SK-N-MC (cell line): ENCODE results near the gene MARF1.

Experiments
- DNase-seq: peaks from one replicate; pipeline ENCODE4 v3.0.0-alpha.2; 2011; ENCODE audit warnings: low read depth, low spot score
- H3K27ac ChIP-seq: fragments of 200-600 bp; sonication (generic); 2 replicates; pipeline ENCODE4 v1.5.1; 2016; ENCODE audit warnings: mixed run types
- H3K36me3 ChIP-seq: fragments of 200-600 bp; sonication (generic); 2 replicates; pipeline ENCODE4 v1.6.1; 2017; ENCODE audit warnings: antibody characterized with exemption, low read length, mixed read lengths; ENCODE audit not compliant: insufficient read depth
- H3K4me3 ChIP-seq: fragments of 200-600 bp; sonication (generic); 2 replicates; pipeline ENCODE4 v1.5.1; 2016
- H3K9ac ChIP-seq: fragments of 200-600 bp; sonication (generic); 2 replicates; pipeline ENCODE4 v1.8.0; 2017; ENCODE audit warnings: mixed run types, mixed read lengths; ENCODE audit not compliant: insufficient read length
- H3K9me3 ChIP-seq: fragments of 200-600 bp; sonication (generic); 2 replicates; pipeline ENCODE4 v1.6.1; 2017; ENCODE audit warnings: low read depth, mild to moderate bottlenecking, antibody characterized with exemption, low read length, moderate library complexity, mixed read lengths
- EZH2 ChIP-seq: fragments of 200-600 bp; sonication (generic); IDR thresholded peaks from one replicate; pipeline ENCODE4 v1.6.1; 2017; ENCODE audit warnings: antibody characterized with exemption
- FOXP2 ChIP-seq: optimal IDR thresholded peaks from 2 replicates; pipeline ENCODE3; 2011; ENCODE audit warnings: mild to moderate bottlenecking, moderate library complexity; ENCODE audit not compliant: insufficient read depth; ENCODE audit errors: extremely low read length, control extremely low read depth
- POLR2AphosphoS5 ChIP-seq: IDR thresholded peaks from 2 replicates; pipeline ENCODE4 v1.6.1; 2012; ENCODE audit warnings: mild to moderate bottlenecking, low read depth, low read length, borderline replicate concordance

Gene MARF1

DNA sequence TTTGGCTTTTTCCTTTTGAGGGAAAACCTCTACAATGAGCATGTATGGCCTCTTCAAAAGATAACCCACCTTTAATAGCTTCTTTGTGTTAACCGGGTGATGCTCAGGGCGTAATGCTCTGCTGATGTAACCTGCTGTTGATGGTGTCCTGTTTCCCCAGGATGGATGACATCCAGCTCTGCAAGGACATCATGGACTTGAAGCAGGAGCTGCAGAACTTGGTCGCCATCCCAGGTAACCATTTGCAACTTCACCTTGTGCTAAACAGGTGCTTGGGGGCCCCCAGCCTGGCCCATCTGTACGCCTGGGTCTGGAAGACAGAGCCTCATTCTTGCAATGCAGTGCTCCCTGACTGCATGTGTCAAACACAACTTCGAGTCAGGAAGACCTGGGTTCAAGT is 75.1 kb downstream of the MARF1 start:
- Histone ChIP-seq H3K9ac (no peak overlapping the region), H3K36me3 (no peaks in the 10 kb centered on the region), H3K9me3 (no peaks in the 10 kb centered on the region), H3K27ac (no peak overlapping the region), H3K4me3 (no peak overlapping the region)
- no peak for DNase-seq
- TF ChIP-seq EZH2 (no peak), POLR2AphosphoS5 (no peak), FOXP2 (no peak)

DNA sequence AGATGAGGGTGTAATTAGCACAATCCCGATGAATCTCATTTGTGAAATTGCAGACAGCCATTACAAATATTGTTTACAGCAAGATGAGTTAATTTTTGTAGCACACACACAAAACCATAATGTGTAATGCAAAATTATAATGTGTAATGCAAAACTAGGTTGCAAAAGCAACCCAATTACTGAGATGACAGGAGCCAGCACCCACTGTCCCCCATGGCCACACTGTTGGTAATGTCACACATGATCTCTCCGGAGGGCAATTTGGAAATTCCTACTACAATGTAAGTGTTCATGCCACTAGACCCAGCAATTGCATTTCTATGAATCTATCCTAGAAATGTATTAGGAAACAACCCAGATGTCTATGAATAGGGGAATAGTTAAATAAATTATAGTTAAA is 76.9 kb downstream of the MARF1 start:
- no peak for DNase-seq

DNA sequence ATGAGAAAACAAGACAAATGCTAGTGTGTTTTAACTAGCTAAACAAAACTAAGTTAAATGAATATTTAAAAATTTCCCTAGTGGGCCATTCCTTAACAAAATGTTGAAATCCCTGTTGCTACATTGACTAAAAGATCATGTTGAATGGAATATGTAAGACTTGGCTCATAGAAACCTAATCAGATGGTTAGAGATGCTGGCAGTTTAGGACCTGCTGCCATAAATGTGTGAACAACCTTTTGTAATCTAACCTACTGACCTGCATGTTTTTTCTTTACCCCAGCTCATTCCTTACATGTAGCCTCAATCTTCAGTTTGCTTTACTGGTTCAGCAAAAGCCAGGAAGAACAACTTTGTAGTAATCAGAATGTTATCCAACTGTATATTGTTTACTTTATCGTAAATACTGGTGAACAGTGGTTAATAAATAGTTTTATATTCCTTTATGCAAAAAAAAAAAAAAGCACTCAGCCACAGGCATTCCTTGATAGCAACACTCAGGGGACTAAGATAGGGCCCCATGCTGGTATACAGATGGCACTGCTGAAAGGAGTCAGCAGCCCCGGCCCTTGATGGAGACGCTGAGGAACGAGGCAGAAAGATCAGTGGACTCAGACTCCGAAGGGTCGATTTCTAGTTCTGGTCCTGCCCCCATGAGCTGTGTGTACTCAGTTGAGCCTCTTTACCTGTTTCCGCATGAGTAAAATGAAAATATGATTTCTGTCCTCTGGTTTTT is 78.2 kb downstream of the MARF1 start:
- Histone ChIP-seq H3K4me3 (no peak overlapping the region), H3K9ac (no peak overlapping the region), H3K9me3 (no peaks in the 10 kb centered on the region), H3K27ac (no peak overlapping the region), H3K36me3 (no peaks in the 10 kb centered on the region)
- TF ChIP-seq FOXP2 (no peak), EZH2 (no peak), POLR2AphosphoS5 (no peak)
- DNase-seq, result no peak

More for the DNA sequence above, 76.9 kb downstream of the MARF1 start:
- H3K9me3 ChIP-seq, result no peaks in the 10 kb centered on the region
- TF ChIP-seq POLR2AphosphoS5 (no peak), FOXP2 (no peak), EZH2 (no peak)
- no peak overlapping the region for H3K9ac ChIP-seq
- no peaks in the 10 kb centered on the region for H3K36me3 ChIP-seq
- H3K4me3 ChIP-seq, result no peak overlapping the region
- no peak overlapping the region for H3K27ac ChIP-seq

DNA sequence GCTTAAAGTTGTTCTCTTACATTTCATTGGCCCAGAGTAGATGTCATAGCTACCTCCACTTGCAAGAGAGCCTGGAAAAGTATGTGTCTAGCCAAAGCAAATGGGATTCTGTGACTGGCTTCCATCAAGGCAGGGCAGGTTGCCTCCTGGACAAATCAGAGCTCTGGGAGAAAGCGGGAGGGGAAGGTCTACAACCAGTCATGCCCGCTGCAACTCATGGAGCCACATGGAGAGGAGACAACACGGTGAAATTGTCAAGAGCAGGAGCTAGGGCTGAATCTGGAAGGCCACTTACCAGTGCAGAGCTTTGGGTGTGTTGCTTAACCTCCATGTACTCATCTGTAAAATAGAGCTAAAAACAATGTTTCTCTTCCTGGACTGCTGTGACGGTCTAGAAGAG is 83.8 kb downstream of the MARF1 start:
- DNase-seq, result no peak
- Histone ChIP-seq H3K36me3 (no peaks in the 10 kb centered on the region), H3K4me3 (no peak overlapping the region), H3K9me3 (no peaks in the 10 kb centered on the region), H3K9ac (no peak overlapping the region), H3K27ac (no peak overlapping the region)
- no peak for TF ChIP-seq FOXP2
- TF ChIP-seq POLR2AphosphoS5, result no peak
- TF ChIP-seq EZH2, result no peak

DNA sequence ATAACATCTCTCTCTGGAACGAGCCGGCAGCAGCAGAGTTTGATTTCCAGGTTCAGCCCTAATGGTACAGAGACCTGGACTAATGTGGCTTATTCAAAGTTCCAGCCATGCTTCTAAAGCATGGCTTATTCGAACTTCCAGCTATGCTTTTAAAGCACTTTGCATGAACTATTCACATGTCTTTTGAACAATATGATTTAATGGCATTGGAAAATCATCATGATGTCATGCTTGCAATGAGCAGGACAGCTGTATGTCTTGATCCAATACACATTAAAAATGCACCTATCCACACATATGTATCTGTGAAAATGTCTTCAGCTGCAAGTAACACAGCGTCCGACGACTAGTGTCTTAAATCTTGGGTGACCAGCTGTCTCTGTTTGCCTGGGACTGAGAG is 85.7 kb downstream of the MARF1 start:
- Histone ChIP-seq H3K36me3 (no peaks in the 10 kb centered on the region), H3K9ac (no peak overlapping the region), H3K27ac (no peak overlapping the region), H3K9me3 (no peaks in the 10 kb centered on the region), H3K4me3 (no peak overlapping the region)
- TF ChIP-seq EZH2, result no peak
- no peak for TF ChIP-seq FOXP2
- TF ChIP-seq POLR2AphosphoS5, result no peak
- DNase-seq, result no peak

DNA sequence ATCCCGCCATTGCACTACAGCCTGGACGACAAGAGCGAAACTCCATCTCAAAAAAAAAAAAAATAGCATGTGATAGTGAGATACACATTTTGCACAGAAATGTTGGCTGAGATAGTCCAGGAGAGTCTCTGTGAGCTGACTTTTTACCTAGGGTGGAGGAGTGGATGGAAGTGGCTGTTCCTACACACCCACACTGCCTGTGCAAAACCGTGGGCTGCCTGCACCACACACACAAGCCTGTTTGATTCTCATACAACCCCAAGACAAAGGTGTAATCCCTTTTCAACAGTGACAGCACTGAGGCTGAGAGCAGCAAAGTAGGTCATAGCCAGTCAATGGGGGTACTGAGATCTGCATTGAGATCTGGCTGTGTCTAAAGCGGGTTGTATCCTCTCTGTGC is 86.8 kb downstream of the MARF1 start:
- no peak overlapping the region for H3K27ac ChIP-seq
- no peak for DNase-seq
- H3K9ac ChIP-seq, result no peak overlapping the region
- no peak for TF ChIP-seq FOXP2
- TF ChIP-seq POLR2AphosphoS5, result no peak
- TF ChIP-seq EZH2, result no peak
- H3K36me3 ChIP-seq, result no peaks in the 10 kb centered on the region
- H3K9me3 ChIP-seq, result no peaks in the 10 kb centered on the region
- no peak overlapping the region for H3K4me3 ChIP-seq

DNA sequence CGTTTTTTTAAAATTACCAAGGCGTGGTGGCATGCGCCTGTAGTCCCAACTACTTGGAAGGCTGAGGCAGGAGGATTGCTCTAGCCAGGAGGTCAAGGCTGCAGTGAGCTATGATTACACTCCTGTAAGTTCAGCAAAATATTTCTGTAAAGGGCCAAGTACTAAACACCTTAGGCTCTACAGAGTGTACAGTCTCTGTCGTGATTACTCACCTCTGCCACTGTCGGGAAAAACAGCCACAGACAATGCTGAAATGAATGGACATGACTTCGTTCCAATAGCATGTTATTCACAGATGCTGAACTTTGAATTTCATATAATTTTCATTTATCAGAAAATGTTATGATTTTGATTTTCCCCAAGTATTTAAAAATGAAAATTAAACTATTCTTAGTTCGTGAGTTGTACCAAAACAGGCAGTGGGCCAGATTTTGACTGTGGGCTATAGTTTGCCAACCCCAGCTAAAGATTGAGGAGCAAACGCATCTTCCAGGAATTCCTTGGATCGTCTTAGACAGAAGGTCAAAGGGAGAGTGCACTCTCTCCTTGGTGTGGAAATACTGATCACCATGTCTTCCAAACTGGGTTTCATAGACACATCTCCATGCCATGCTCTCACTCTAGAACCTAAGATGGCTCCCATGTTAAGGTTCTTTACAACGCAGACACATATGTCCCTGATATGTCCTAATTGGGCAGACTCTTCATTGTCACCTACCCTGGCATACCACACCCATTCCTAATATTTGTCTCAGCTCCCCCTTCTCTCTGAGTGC is 89.5 kb downstream of the MARF1 start:
- H3K9me3 ChIP-seq, result no peaks in the 10 kb centered on the region
- no peaks in the 10 kb centered on the region for H3K36me3 ChIP-seq
- no peak overlapping the region for H3K4me3 ChIP-seq
- no peak overlapping the region for H3K9ac ChIP-seq
- DNase-seq, result no peak
- TF ChIP-seq EZH2 (no peak), FOXP2 (no peak), POLR2AphosphoS5 (no peak)
- H3K27ac ChIP-seq, result no peak overlapping the region

DNA sequence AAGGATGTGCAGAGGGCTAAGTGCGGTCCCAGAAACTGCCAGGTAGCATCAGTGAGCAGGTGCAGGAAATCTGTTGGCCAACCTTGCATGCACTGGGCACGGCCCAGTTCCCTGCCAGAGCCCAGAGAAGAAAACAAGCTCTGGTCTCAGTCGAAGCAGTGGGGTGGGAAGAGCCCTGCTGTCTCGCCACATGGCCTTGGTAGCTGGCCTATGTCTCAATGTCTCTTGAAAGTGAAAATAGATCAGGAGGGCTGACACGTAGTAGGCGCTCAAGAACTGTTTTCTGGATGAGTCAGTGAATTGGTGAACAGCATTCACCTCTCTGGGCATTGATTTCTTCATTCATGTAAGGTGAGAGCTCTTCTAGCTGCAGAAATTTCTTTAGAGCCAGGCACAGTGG is 90.4 kb downstream of the MARF1 start:
- Histone ChIP-seq H3K36me3 (no peaks in the 10 kb centered on the region), H3K4me3 (no peak overlapping the region), H3K9ac (no peak overlapping the region), H3K27ac (no peak overlapping the region), H3K9me3 (no peaks in the 10 kb centered on the region)
- no peak for DNase-seq
- TF ChIP-seq FOXP2 (no peak), EZH2 (no peak), POLR2AphosphoS5 (no peak)
